SK-N-SH treated with all-trans-retinoic acid at 6 μM for 48 hours (cell line): ENCODE measurements around the gene EARS2.

Experiments
- BACH2 ChIP-seq: fragments of 250-450 bp; sonication (Bioruptor Pico); IDR thresholded peaks from 2 replicates; pipeline ENCODE4 v1.9.0; 2021; ENCODE audit warnings: mild to moderate bottlenecking, borderline replicate concordance
- SNAI2 ChIP-seq: fragments of 250-450 bp; sonication (Bioruptor Pico); IDR thresholded peaks from 2 replicates; pipeline ENCODE4 v1.5.0; 2020; ENCODE audit warnings: mild to moderate bottlenecking, moderate library complexity
- ZFP3 ChIP-seq: fragments of 250-450 bp; sonication (Bioruptor Pico); IDR thresholded peaks from 2 replicates; pipeline ENCODE4 v1.5.0; 2020; ENCODE audit warnings: mild to moderate bottlenecking, moderate library complexity
- ZFP30 ChIP-seq: fragments of 450-650 bp; formaldehyde crosslinking; IDR thresholded peaks from 2 replicates; pipeline ENCODE4 v1.5.0; 2022; ENCODE audit warnings: mild to moderate bottlenecking, moderate library complexity
- ZNF8 ChIP-seq: fragments of 450-650 bp; formaldehyde crosslinking; IDR thresholded peaks from 2 replicates; pipeline ENCODE4 v1.5.0; 2020; ENCODE audit warnings: mild to moderate bottlenecking, moderate library complexity
- TF ChIP-seq, protein P1 (sequence below): fragments of 250-450 bp; sonication (Bioruptor Pico); IDR thresholded peaks from 2 replicates; pipeline ENCODE4 v1.8.0; 2020; ENCODE audit warnings: mild to moderate bottlenecking, moderate library complexity, borderline replicate concordance
- TF ChIP-seq, protein P2 (sequence below): fragments of 250-450 bp; sonication (Bioruptor Pico); IDR thresholded peaks from 2 replicates; pipeline ENCODE4 v1.5.1; 2021; ENCODE audit warnings: mild to moderate bottlenecking, moderate library complexity

DNA sequence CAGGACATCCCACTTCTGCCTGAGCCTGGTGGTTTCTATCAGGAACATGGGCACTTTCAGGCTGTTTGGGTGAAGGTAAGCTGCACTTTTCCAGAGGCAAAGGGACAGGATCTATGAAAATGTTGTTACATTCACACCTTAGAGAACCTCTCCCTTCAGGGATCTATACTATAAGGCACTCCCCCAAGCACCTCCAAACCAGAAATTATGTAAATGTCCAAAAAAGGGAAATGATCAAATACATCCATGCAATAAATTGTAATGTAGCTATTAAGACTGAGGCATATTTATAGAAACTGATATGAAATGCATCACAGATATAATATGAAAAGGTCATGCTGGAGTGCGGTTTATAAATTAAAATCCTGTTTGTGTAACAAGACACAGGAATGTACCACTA lies 80.9 kb downstream of the EARS2 start:
- TF ChIP-seq, protein P1, sequence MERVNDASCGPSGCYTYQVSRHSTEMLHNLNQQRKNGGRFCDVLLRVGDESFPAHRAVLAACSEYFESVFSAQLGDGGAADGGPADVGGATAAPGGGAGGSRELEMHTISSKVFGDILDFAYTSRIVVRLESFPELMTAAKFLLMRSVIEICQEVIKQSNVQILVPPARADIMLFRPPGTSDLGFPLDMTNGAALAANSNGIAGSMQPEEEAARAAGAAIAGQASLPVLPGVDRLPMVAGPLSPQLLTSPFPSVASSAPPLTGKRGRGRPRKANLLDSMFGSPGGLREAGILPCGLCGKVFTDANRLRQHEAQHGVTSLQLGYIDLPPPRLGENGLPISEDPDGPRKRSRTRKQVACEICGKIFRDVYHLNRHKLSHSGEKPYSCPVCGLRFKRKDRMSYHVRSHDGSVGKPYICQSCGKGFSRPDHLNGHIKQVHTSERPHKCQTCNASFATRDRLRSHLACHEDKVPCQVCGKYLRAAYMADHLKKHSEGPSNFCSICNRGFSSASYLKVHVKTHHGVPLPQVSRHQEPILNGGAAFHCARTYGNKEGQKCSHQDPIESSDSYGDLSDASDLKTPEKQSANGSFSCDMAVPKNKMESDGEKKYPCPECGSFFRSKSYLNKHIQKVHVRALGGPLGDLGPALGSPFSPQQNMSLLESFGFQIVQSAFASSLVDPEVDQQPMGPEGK: no peak
- no peak for TF ChIP-seq BACH2 (CRISPR knock-in tag)
- no peak for TF ChIP-seq SNAI2 (CRISPR knock-in tag)
- no peak for TF ChIP-seq ZFP3 (CRISPR knock-in tag)
- TF ChIP-seq, protein P2, sequence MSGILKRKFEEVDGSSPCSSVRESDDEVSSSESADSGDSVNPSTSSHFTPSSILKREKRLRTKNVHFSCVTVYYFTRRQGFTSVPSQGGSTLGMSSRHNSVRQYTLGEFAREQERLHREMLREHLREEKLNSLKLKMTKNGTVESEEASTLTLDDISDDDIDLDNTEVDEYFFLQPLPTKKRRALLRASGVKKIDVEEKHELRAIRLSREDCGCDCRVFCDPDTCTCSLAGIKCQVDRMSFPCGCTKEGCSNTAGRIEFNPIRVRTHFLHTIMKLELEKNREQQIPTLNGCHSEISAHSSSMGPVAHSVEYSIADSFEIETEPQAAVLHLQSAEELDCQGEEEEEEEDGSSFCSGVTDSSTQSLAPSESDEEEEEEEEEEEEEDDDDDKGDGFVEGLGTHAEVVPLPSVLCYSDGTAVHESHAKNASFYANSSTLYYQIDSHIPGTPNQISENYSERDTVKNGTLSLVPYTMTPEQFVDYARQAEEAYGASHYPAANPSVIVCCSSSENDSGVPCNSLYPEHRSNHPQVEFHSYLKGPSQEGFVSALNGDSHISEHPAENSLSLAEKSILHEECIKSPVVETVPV (CRISPR knock-in tag): no peak
- TF ChIP-seq ZNF8 (CRISPR knock-in tag): no peak
- no peak for TF ChIP-seq ZFP30 (CRISPR knock-in tag)
